Measurements from ENCODE around the gene ATP6V0A4.
A peak's percentile ranks its signal among the peaks of the same experiment; 100 is the strongest.
"Not testable (repeated sequence)": the region's sequence is repeated elsewhere in the genome, so short reads cannot be mapped to it uniquely, and the experiment has no call there.

ATP6V0A4 gene

GRCh38 chr7:138749960-138750359 lies 48.0 kb downstream of the ATP6V0A4 start:
- FAIRE-seq, result no peak

- no peak for FAIRE-seq
Measured at GRCh38 chr7:138748666-138749065, 49.3 kb downstream of the ATP6V0A4 start.

GRCh38 chr7:138746073-138746472 lies 51.9 kb downstream of the ATP6V0A4 start:
- no peak for FAIRE-seq

- no peak for FAIRE-seq
Measured at GRCh38 chr7:138745189-138745588, 52.8 kb downstream of the ATP6V0A4 start.

GRCh38 chr7:138741453-138741735 lies 56.6 kb downstream of the ATP6V0A4 start:
- no peak for FAIRE-seq

- no peak for FAIRE-seq
Measured at GRCh38 chr7:138739859-138740258, 58.1 kb downstream of the ATP6V0A4 start.

- FAIRE-seq, result peak; percentile 99
Measured at GRCh38 chr7:138738551-138739335, 59.3 kb downstream of the ATP6V0A4 start.

- peak; percentile 59 for FAIRE-seq
Measured at GRCh38 chr7:138738114-138738513, 59.9 kb downstream of the ATP6V0A4 start.

GRCh38 chr7:138735399-138735798 lies 62.6 kb downstream of the ATP6V0A4 start:
- FAIRE-seq, result no peak

GRCh38 chr7:138731733-138732132 lies 66.3 kb downstream of the ATP6V0A4 start:
- FAIRE-seq, result not testable (repeated sequence)

- FAIRE-seq, result no peak
Measured at GRCh38 chr7:138729444-138729843, 68.6 kb downstream of the ATP6V0A4 start.

- FAIRE-seq, result no peak
Measured at GRCh38 chr7:138727336-138728099, 70.5 kb downstream of the ATP6V0A4 start.

GRCh38 chr7:138726288-138726687 lies 71.7 kb downstream of the ATP6V0A4 start:
- FAIRE-seq, result no peak

- FAIRE-seq, result no peak
Measured at GRCh38 chr7:138720286-138720685, 77.7 kb downstream of the ATP6V0A4 start.

- no peak for FAIRE-seq
Measured at GRCh38 chr7:138716889-138717288, 81.1 kb downstream of the ATP6V0A4 start.

GRCh38 chr7:138713191-138713590 lies 84.8 kb downstream of the ATP6V0A4 start:
- no peak for FAIRE-seq

GRCh38 chr7:138712652-138713051 lies 85.3 kb downstream of the ATP6V0A4 start:
- FAIRE-seq, result no peak

- FAIRE-seq, result no peak
Measured at GRCh38 chr7:138710536-138711385, 87.2 kb downstream of the ATP6V0A4 start.

- FAIRE-seq, result no peak
Measured at GRCh38 chr7:138705167-138705566, 92.8 kb downstream of the ATP6V0A4 start.

- FAIRE-seq, result no peak
Measured at GRCh38 chr7:138701537-138701923, 96.5 kb downstream of the ATP6V0A4 start.

- no peak for FAIRE-seq
Measured at GRCh38 chr7:138700857-138701536, 97.0 kb downstream of the ATP6V0A4 start, which contains the start of gene SVOPL. Gene SVOPL, minus strand, starts transcription at chr7:138701362. Its CDS starts 22,317 bp downstream, at chr7:138679045.

GRCh38 chr7:138699661-138700060 lies 98.3 kb downstream of the ATP6V0A4 start:
- FAIRE-seq, result no peak

GRCh38 chr7:138698281-138698680 lies 99.7 kb downstream of the ATP6V0A4 start:
- no peak for FAIRE-seq

Measured in A204.1 (cell line).